T-helper 2 cell treated with Interferon-gamma antibody and Interleukin-4, amounts not matched to agents 100 ng/mL and 5 ng/mL, for 36 hours (primary cell): ENCODE measurements around the gene BANF2. TPM values are rescaled to one million over a fixed set of nuclear protein-coding genes. Genes with fewer than 3 reads are reported as not detected.

Source experiments
- intact Hi-C: fragments of 100-400 bp; cut with micrococcal nuclease; formaldehyde crosslinking; loops from one replicate; pipeline ENCODE4 v1.15.1; 2023
- total RNA-seq: library from RNA; stranded (reverse); gene quantifications from 2 replicates; pipeline ENCODE4 v1.2.3, GENCODE V29; 2022

Gene BANF2
- total RNA-seq, 1 donor from 2014 or later, result not detected

DNA sequence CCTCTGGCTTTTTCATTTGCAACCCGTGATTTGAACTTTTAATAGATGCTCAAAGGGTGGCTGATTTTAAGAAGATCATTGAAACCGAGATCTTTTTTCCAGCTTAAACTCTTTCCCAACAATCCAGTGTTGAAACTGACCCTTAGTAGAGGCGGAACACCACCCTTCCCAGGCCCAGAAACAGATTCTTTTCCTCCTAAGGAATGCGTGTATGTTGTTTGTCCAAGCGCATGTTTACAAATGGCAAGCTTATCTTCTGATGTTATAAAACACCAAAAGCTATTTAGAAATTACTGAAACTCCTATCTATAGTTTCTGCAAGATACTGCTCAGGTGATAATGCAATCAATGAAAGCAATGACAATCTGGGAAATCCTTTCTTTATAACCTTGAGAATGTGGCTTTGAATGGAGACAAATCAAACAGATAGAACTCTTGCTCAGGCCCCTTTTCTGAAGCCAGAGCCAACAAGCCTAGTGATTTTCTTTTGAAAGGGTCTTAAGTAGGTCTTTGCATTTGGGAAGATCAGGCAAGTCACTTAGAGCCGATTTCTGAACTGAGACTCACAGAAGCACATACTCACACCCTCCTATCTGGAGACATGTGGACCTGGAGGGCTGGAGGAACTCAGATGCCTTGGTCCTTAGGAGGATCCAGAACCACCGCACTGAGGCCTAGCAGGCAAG lies 9.1 kb downstream of the BANF2 start:
- intact Hi-C loops, result no loop called here

DNA sequence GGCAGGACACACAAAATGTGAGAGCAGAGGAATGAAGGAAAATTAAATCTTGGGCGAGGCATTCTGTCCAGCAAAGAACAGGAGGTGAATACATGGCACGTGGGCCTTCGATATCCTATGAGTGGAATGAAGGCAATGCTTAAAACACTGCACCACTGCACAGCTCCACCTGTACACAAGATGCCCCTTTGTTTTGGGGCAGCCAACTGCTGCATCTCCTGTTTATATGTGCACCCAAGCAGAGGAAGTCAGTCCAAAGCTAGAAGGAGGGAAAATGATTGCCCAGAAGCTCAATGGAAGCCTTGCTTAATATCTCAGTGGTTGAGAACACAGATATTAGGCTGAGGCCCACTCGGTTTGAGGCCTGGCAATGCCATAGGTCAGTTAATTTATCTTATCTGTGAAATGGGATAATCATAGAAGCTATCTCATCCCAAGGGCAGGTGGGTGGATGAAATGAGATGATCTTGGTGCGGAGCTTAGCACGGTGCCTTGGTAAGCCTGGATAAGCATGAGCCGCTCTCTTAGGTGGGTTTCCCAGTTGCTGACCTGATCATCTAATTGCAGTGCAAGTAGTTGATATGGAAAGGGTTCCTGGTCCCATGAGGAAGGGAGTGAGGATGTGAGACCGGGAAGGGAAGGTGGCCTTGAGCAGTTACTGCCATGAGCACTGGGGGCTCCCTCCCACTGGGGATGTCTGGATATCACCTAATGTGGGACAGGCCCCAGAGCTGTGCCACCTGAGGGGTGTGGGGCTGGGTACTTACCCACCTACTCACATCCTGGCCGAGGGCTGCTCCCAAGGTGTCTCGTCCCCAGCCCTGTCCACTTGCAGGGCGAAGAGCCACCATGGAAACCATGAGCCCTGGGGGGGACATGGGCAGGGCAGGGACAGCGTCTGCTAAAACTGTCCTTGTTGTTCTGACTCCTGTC lies 9.9 kb downstream of the BANF2 start:
- intact Hi-C loops, result no loop called here

DNA sequence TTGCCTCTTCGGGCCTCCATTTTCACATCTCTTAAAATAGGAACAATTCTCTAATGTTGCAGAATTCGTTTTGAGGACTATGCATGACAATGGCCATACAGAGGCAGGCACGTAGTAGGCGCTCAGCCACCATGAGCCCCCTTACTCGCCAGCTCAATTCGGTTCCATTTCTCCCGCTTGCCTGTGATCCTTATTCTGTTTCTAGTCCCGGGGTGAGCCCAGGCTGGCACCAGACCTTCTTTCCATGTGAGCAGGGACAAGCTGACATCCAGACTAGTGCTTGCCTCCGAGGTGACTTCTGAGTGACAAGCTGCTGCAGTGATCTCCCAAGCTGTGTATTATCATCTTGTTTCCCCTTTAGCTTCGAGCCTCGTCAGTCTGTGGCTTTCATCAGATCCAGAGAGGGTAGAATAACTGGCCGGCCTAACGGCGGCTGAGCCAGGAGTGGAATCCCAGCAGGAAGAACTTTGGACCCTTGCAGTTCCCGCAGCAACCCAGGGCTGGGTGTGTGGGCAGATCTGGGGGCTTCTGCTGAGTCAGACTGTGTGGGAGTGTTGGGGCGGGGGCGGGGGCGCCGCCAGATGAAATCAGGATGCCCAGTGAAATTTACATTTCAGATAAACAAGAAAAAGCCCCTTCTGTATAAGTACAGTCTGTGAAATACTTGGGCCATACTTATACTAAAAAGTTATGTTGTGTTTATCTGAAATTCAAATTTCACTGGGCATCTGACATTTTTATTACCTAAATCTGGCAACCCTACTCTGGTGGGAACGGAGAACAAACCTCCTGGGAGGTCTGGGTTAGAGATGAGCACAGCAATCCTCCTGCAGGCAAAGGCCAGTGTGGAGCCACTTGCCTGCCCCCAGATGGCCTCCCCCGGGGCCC lies 10.9 kb downstream of the BANF2 start:
- intact Hi-C loops, result no loop called here

DNA sequence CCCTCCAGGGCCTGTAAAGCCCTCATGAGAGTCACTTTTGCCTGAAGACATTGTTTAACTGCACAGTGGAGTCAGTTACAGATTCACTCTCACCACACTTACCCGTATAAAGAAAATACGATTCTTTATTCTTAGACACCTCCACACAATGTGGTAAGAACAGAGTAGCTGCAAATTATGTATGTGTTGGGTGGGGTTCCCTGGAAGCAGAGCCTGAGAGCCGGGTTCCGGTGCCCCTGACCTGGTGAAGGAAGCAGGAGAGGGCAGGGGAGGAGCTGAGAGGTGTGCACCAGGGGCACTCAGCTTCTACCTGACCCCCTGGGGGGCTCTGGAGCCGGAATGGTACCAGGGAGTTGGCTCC lies 11.5 kb downstream of the BANF2 start:
- intact Hi-C loops, result no loop called here

DNA sequence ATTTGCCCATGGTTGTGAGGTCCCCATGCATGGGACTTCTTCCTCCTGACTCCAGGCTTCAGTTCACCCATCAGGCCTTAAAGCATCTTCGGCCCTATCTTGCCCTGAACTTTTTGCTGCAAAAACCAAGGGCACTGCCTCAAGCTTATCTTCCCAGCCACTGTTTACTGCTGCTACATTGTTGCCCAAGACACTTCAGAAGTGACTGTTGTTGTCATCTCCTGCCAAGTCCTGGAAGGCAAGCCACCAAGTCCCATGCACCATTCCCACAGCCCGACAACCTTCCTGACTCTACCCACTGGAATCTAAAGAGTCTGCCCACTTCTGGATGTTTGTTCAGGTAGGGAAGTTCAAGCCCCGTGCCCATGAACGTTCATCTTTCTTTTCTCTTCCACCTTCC lies 12.4 kb downstream of the BANF2 start:
- intact Hi-C loops, result no loop called here

DNA sequence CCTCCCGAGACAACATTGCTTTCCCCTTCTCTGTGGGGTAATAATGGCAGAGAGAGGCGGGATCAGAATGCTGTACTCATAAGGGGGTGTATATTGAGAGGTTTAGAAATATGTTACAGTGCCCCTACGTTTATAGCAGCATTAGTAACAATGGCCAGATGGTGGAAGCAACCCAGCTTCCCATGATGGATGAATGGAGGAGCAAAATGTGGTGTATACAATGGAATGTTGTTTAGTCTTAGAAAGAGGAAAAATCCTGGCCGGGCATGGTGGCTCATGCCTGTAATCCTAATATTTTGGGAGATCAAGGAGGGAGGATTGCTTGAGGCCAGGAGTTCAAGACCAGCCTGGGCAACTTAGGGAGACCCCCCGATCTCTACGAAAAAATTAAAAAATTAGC lies 12.9 kb downstream of the BANF2 start:
- intact Hi-C loops, result no loop called here

DNA sequence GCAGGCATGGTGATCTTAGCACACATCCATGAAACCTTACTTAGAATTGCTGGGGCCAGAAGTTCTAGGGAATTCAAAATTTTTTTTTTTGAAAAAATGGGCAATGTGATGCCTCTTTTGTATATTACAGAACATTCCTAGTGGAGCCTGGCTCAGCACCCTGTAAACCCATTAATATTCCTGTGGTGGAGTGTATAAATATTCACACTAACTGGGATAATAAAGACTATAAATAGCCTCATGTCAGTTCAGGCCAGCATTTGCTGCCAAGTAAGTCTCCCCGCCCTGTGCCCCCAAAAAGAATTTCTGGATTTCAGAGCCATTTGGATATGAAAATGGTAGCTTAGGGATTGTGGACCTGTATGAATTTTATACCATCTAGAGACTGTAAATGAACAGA lies 14.8 kb downstream of the BANF2 start:
- intact Hi-C loops, result no loop called here

DNA sequence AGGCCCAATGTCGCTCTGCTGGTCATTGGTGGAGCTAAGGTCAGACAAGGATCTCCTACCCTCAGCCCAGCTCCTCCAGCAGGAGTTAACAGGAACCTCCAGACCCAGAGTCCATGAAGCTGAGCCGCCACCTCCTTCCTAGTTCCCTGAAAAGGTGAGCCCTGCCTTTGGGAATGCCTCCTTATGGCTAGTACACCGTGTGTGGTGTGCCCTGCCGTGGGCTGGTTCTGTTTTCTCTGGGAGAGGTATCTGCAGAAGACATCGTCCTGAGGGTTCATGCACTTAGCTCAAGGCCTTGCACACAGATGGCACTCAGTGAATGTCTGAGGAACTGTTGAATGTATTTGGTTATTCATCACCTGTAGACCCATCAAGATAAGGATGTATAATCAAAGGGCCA lies 15.3 kb downstream of the BANF2 start:
- intact Hi-C loops, result no loop called here

DNA sequence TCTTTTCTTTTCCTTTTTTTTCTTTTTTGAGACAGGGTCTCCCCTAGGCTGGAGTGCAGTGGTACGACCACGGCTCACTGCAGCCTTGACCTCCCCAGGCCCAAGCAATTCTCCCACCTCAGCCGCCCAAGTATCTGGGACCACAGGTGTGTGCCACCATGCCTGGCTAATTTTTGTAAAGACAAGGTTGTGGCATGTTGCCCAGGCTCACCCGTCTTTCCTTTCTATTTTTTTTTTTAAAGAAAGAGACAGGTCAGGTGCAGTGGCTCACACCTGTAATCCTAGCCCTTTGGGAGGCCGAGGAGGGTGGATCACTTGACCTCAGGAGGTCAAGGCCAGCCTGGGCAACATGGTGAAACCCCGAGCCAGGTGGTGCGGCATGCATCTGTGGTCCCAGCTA lies 16.6 kb downstream of the BANF2 start:
- intact Hi-C loops, result no loop called here

DNA sequence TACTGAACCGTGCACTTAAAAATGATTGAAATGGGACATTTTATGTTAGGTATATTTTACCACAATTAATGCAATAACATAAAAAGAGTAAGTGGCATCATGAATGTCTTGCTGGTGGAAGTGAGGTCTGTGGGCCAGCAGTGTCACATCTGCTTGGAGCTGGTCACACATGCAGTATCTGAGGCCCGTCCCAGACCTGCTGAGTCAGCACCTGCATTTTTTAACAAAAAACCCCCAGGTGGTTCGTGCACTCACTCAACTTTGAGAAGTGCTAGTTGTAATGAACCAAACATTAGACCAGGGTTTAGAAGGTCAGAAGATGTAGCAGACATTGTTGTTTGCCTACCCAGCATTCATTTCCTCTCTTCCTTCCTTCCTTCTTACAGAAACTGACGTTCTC lies 21.0 kb downstream of the BANF2 start:
- intact Hi-C loops, result no loop called here

DNA sequence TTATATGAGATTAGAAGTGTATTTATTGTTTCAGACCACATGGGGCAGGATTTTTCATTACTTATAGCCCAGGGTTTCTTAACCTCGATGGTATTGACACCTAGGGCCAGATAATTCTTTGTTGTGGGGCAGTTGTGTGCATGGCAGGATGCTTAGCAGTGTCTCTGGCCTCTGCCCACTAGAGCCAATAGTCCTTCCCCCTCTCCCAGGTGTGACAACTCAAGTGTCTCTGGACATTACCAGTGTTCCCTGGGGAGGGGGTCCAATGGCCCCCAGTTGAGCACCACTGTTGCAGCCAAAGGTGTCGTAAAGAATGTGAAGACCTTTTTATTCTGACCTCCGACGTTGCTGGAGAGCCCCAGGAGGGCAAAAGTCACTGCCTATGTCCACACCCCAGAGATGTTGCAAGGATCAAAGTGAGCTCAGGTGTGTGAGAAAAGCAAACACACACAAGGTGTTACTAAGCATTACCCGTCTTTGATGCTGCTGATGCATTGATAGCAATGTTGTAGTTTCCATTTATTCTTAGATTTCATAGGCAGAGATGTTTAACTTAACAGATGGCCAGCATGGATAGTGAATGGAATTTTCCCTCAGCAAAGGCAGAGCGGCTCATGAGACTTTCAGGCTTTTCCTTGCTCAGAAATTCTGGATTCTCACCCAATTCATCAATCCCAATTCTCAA lies 22.2 kb downstream of the BANF2 start:
- intact Hi-C loops, result no loop called here

DNA sequence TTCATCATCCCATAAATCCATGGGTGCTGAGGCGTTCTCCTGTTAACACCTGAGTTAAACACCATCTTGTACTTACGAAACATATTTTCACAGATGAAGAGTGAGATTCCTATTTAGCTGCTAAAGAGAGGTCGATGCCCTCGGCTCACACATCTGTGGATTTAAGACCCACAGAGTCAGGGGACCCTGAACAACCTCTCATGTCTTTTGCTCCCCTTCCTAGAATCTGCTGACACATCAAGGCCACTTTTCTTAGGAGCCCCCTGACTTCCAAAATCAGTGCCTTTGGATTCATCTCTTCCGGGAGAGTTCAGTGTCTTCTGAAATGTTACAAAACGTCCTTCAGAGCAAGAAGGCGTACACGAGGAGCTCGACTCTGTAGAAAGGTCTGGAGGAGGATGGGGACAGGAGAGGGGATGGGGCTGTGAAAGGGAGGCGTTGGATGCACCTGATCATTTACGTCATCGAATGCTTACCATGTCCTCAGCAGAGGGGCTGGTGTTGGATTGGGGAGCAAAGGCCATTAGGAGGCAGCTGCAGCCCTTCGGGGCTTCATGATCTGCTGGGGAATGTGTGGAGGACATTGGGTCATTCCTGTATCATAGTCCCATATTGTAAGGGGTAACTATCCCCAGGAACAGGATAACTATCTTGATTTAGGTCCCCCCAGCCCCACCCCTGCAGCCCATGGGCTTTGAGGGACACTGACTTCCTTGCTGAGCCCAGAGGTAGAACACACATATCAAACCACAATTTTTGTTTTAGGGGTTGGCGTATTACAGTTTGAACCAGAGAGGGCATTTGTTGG lies 22.9 kb downstream of the BANF2 start:
- intact Hi-C loops, result no loop called here

DNA sequence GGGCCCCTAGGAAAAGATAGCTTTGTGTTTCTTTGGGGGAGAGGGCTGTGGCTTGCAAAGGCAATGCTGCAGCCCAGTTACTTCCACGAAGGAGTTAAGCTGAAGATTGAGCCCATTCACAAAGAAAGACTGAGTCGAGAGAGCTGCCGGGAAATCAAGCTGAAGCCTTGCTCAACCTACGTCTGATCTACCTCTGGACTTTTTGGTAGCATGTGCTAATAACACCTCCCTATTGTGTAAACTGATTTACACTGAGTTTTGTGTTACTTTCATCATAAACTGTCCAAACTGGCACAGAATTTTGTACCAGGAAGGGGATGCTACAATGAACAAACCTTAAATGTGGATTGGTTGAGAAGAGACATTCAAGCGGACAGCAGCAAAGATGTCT lies 23.5 kb downstream of the BANF2 start:
- intact Hi-C loops, result no loop called here

DNA sequence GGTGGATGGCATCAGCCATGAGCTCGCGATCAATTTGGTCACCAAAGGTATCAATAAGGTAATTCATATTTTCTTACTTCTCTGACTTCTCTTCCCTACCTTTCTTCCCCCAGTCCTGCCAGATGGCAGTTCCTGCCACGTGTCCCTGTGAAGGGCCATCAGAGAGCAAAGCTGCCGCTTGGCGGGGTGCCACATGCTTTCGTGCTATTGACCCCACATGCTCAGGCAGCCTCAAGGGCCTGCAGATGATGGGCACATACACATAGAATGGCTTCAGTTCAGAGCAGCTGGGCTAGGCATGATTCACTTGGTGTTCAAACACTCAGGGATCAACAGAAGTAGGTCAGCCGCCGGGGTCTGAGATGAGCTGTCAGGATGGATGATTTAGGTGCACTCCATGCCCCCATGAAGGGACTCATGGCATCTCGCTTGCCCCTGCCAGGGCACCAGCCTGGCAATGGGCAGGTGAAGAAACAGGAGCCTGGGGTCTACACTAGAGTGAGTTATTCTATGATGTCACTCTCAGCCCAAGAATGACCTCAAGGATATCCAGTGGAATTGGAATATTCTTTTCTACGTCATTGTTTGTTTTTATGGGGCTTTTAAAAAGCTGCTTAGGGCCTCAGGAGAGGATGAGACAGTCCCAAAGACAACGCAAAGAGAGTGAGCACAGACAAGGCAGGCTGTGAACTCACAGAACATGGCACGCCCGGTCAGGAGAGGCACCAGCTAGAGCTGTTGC lies 25.5 kb downstream of the BANF2 start:
- intact Hi-C loops, result no loop called here

DNA sequence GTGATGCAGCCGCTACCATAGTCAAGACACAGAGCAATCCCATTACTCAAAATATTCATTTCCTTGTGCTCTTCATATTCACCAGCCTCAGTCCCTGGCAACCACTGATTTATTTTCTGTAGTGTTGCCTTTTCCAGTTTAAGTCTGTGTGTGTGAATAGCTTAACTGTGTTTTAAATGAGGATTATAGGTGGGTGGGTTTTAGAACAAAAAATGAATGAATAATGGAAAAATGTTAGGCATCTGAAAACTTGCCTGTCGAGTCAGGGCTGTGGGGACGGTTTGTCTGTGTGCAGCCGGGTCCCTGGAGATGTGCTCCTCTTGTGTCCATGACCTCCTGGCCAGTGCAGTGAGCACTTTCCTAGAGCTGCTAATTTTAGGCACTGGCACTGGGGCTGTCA lies 27.1 kb downstream of the BANF2 start:
- intact Hi-C loops, result no loop called here

DNA sequence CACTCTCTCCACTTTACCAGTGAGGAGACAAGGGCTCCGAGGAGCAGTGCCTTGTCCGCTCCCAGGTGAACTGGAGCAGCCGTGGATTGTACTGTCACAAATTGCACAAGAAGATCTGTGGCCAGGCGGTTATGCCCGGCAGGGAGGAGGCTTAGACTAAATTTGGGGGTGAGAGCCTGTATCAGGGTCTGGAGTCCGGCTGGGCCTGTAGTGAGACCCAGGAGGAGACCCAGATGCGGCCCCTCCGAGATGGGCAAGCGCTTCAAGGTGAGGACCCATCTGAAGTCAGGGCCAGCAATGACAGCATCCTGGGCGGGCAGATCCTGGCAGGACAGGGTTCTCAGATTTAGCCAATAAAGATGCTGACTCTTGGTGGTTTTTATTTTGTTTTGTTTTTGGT lies 27.6 kb downstream of the BANF2 start:
- intact Hi-C loops, result no loop called here

DNA sequence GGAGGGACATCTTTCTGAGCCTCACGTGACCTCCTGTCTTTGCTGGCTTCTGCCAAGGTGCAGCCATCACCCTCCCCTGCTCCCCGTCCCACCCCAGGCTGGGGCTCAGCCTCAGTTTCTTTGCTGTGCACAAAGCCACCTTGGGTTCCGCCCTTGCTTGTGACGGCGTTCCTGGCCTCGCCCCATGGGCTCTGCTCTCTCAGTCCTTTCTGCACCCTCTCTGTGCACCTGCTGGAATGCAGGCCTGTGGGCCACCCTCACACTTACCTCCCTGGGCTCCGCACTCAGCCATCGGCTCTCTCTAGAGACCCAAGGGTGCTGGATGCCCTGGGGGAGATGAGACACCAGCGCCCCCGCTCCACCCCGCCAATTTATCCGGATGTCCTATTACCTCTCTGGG lies 28.3 kb downstream of the BANF2 start:
- intact Hi-C loops, result no loop called here

DNA sequence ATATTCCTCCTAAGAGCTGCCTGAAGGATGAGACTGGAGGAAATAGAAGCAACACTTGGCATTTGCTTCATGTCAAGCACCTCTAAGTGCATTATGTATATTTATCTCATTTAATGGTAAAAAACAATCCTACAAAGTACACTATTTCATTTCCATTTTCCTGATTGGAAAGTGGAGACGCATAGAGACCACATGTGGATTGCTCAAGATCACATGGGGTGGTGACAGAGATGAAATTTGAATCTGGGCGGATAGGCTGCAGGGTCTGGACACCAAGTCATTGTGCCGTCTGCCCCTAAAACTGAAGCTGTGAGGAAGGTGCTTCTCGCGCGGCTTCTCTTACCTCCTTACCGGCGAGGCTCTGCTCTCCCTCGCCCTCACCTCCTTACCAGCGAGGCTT lies 30.3 kb downstream of the BANF2 start:
- intact Hi-C loops, result no loop called here

DNA sequence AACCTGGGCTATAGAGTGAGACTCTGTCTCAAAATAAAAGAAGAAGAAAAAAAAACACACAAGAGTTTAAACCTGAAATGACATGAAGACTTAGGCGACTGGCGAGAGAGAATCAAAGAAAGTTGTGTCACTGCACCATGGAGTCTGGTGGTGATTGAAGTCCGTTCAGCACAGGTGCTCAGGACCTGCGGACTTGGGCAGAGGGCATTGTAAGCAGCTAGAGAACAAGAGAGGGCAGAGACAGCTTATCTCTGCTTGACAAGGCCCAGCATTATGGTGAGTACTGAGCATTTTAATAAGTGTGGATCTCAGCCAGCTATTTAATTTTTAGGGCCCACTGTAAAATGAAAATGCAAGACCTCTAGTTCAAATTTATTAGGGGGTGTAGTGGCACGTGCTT lies 31.5 kb downstream of the BANF2 start:
- intact Hi-C loops, result no loop called here
